Stimulated activated naive CD8-positive, alpha-beta T cell treated with anti-CD3 and anti-CD28 coated beads, Interleukin-15, Interleukin-2, amounts not matched to agents 100 ng/mL and 50 ng/mL, for 24 hours (primary cell): ENCODE results near the gene PPFIA4.
"Not testable (repeated sequence)": the region's sequence is repeated elsewhere in the genome, so short reads cannot be mapped to it uniquely, and the experiment has no call there.

Experiments
- H3K27ac Mint-ChIP-seq: one replicate; pipeline ENCODE4 v1.8.0; 2021; ENCODE audit warnings: mild to moderate bottlenecking, mixed read lengths
- H3K27me3 Mint-ChIP-seq: one replicate; pipeline ENCODE4 v1.8.0; 2021; ENCODE audit warnings: mixed read lengths
- H3K36me3 Mint-ChIP-seq: one replicate; pipeline ENCODE4 v1.8.0; 2021; ENCODE audit warnings: low read depth, mixed read lengths
- H3K4me1 Mint-ChIP-seq: one replicate; pipeline ENCODE4 v1.8.0; 2021; ENCODE audit warnings: low read depth, mixed read lengths
- H3K4me3 Mint-ChIP-seq: one replicate; pipeline ENCODE4 v1.8.0; 2021; ENCODE audit warnings: mild to moderate bottlenecking, mixed read lengths
- H3K9me3 Mint-ChIP-seq: one replicate; pipeline ENCODE4 v1.8.0; 2021; ENCODE audit warnings: mixed read lengths

PPFIA4 gene

GRCh38 chr1:203002951-203003350 lies 23.3 kb upstream of the PPFIA4 start:
- no peaks in the 10 kb centered on the region for H3K36me3 Mint-ChIP-seq
- peaks cover 27% of the 10 kb centered on the region for H3K4me1 Mint-ChIP-seq
- no peak overlapping the region for H3K27ac Mint-ChIP-seq

GRCh38 chr1:203005395-203006142 lies 20.7 kb upstream of the PPFIA4 start:
- Mint-ChIP-seq H3K27ac (peak overlapping the region; percentile 91), H3K4me3 (peak overlapping the region; percentile 96), H3K4me1 (peaks cover 29% of the 10 kb centered on the region), H3K36me3 (peaks cover 13% of the 10 kb centered on the region)
- not testable (repeated sequence) for H3K27me3 Mint-ChIP-seq, H3K9me3 Mint-ChIP-seq

More at GRCh38 chr1:203002951-203003350, 23.3 kb upstream of the PPFIA4 start:
- no peaks in the 10 kb centered on the region for H3K9me3 Mint-ChIP-seq
- H3K4me3 Mint-ChIP-seq = no peak overlapping the region
- H3K27me3 Mint-ChIP-seq = peaks cover 3% of the 10 kb centered on the region

- peak within 1 kb of the TSS; percentile 93 for H3K27ac Mint-ChIP-seq
- peak within 1 kb of the TSS; percentile 96 for H3K4me3 Mint-ChIP-seq
- H3K27me3 Mint-ChIP-seq = no peaks in the 10 kb centered on the region
- H3K9me3 Mint-ChIP-seq = no peaks in the 10 kb centered on the region
- H3K36me3 Mint-ChIP-seq = peaks cover 23% of the 10 kb centered on the region
- peaks cover 34% of the 10 kb centered on the region for H3K4me1 Mint-ChIP-seq
Observed at GRCh38 chr1:203006948-203007871, 19.1 kb upstream of the PPFIA4 start, which contains the start of gene TMEM183A. TMEM183A (plus strand) TSS chr1:203007374; CDS start chr1:203007466, 92 bp downstream.

- Mint-ChIP-seq H3K36me3 (peaks cover 40% of the 10 kb centered on the region), H3K4me1 (peaks cover 40% of the 10 kb centered on the region), H3K27me3 (no peaks in the 10 kb centered on the region), H3K4me3 (peak overlapping the region; percentile 96), H3K27ac (peak overlapping the region; percentile 67), H3K9me3 (no peaks in the 10 kb centered on the region)
Observed at GRCh38 chr1:203009185-203009584, 17.1 kb upstream of the PPFIA4 start.

- Mint-ChIP-seq H3K4me3 (no peak overlapping the region), H3K36me3 (peaks cover 62% of the 10 kb centered on the region), H3K27me3 (no peaks in the 10 kb centered on the region), H3K27ac (no peak overlapping the region), H3K9me3 (no peaks in the 10 kb centered on the region), H3K4me1 (peaks cover 28% of the 10 kb centered on the region)
Observed at GRCh38 chr1:203011582-203011981, 14.7 kb upstream of the PPFIA4 start.

- no peak overlapping the region for H3K27ac Mint-ChIP-seq
- peaks cover 6% of the 10 kb centered on the region for H3K4me1 Mint-ChIP-seq
Observed at GRCh38 chr1:203017061-203017460, 9.2 kb upstream of the PPFIA4 start.

GRCh38 chr1:203017692-203018091 lies 8.6 kb upstream of the PPFIA4 start:
- Mint-ChIP-seq H3K4me1 (peaks cover 5% of the 10 kb centered on the region), H3K9me3 (no peaks in the 10 kb centered on the region), H3K27me3 (no peaks in the 10 kb centered on the region), H3K36me3 (peaks cover 85% of the 10 kb centered on the region), H3K4me3 (no peak overlapping the region), H3K27ac (no peak overlapping the region)

More at GRCh38 chr1:203017061-203017460, 9.2 kb upstream of the PPFIA4 start:
- peaks cover 89% of the 10 kb centered on the region for H3K36me3 Mint-ChIP-seq
- H3K27me3 Mint-ChIP-seq = no peaks in the 10 kb centered on the region
- no peaks in the 10 kb centered on the region for H3K9me3 Mint-ChIP-seq
- no peak overlapping the region for H3K4me3 Mint-ChIP-seq

GRCh38 chr1:203022855-203023254 lies 3.4 kb upstream of the PPFIA4 start:
- Mint-ChIP-seq H3K36me3 (peaks cover 70% of the 10 kb centered on the region), H3K4me1 (peaks cover 13% of the 10 kb centered on the region)
- not testable (repeated sequence) for H3K27ac Mint-ChIP-seq, H3K27me3 Mint-ChIP-seq, H3K9me3 Mint-ChIP-seq, H3K4me3 Mint-ChIP-seq

GRCh38 chr1:203025686-203026030 lies 633 bp upstream of the PPFIA4 start:
- Mint-ChIP-seq H3K27me3 (peaks cover 4% of the 10 kb centered on the region), H3K4me3 (peak overlapping the region; percentile 70), H3K4me1 (peaks cover 13% of the 10 kb centered on the region), H3K27ac (peak overlapping the region; percentile 70), H3K36me3 (peaks cover 44% of the 10 kb centered on the region), H3K9me3 (peaks cover 7% of the 10 kb centered on the region)

GRCh38 chr1:203026666-203027663 lies 674 bp downstream of the PPFIA4 start:
- Mint-ChIP-seq H3K36me3 (peaks cover 32% of the 10 kb centered on the region), H3K9me3 (peaks cover 7% of the 10 kb centered on the region), H3K4me3 (peak overlapping the region; percentile 83), H3K4me1 (peaks cover 13% of the 10 kb centered on the region), H3K27ac (peak overlapping the region; percentile 47), H3K27me3 (peaks cover 4% of the 10 kb centered on the region)

- peaks cover 27% of the 10 kb centered on the region for H3K36me3 Mint-ChIP-seq
- H3K9me3 Mint-ChIP-seq = peaks cover 7% of the 10 kb centered on the region
- peaks cover 4% of the 10 kb centered on the region for H3K27me3 Mint-ChIP-seq
- peaks cover 13% of the 10 kb centered on the region for H3K4me1 Mint-ChIP-seq
- no peak overlapping the region for H3K27ac Mint-ChIP-seq
- H3K4me3 Mint-ChIP-seq = peak overlapping the region; percentile 83
Observed at GRCh38 chr1:203028067-203028783, 1.9 kb downstream of the PPFIA4 start.

GRCh38 chr1:203028784-203029553 lies 2.7 kb downstream of the PPFIA4 start:
- peaks cover 21% of the 10 kb centered on the region for H3K36me3 Mint-ChIP-seq
- peaks cover 13% of the 10 kb centered on the region for H3K4me1 Mint-ChIP-seq
- H3K27me3 Mint-ChIP-seq = peaks cover 4% of the 10 kb centered on the region
- peaks cover 7% of the 10 kb centered on the region for H3K9me3 Mint-ChIP-seq
- H3K27ac Mint-ChIP-seq = no peak overlapping the region
- H3K4me3 Mint-ChIP-seq = no peak overlapping the region

GRCh38 chr1:203031467-203031866 lies 5.2 kb downstream of the PPFIA4 start:
- peaks cover 4% of the 10 kb centered on the region for H3K27me3 Mint-ChIP-seq
- no peaks in the 10 kb centered on the region for H3K9me3 Mint-ChIP-seq
- H3K27ac Mint-ChIP-seq = no peak overlapping the region
- H3K4me3 Mint-ChIP-seq = no peak overlapping the region
- H3K36me3 Mint-ChIP-seq = no peaks in the 10 kb centered on the region
- H3K4me1 Mint-ChIP-seq = peaks cover 6% of the 10 kb centered on the region
